Smooth muscle cell (in vitro differentiated cells): ENCODE results near the gene NUDT3. TPM values are rescaled to one million over a fixed set of nuclear protein-coding genes. Genes with fewer than 3 reads are reported as not detected.
"Not testable (repeated sequence)": the region's sequence is repeated elsewhere in the genome, so short reads cannot be mapped to it uniquely, and the experiment has no call there.

Experiments
- DNase-seq: peaks from one replicate; lab custom pipeline; 2025; ENCODE audit not compliant: unreplicated experiment; lab: John Stamatoyannopoulos, UW
- H2AFZ ChIP-seq: fragments of 200-600 bp; sonication (generic); 2 replicates; pipeline ENCODE4 v1.6.0; 2016; ENCODE audit warnings: antibody characterized with exemption, low read depth, mild to moderate bottlenecking
- H3F3A ChIP-seq: fragments of 200-600 bp; sonication (generic); 2 replicates; pipeline ENCODE4 v1.6.0; 2017; ENCODE audit warnings: antibody characterized with exemption, low read depth
- H3K27ac ChIP-seq: fragments of 200-600 bp; sonication (generic); 2 replicates; pipeline ENCODE4 v1.5.1; 2016; ENCODE audit warnings: low read depth, mild to moderate bottlenecking
- H3K27me3 ChIP-seq: fragments of 200-600 bp; sonication (generic); 2 replicates; pipeline ENCODE4 v1.6.1; 2016; ENCODE audit warnings: low read depth, mild to moderate bottlenecking
- H3K36me3 ChIP-seq: fragments of 200-600 bp; sonication (generic); 2 replicates; pipeline ENCODE4 v1.5.1; 2016; ENCODE audit warnings: low read depth
- H3K4me1 ChIP-seq: fragments of 200-600 bp; sonication (generic); 2 replicates; pipeline ENCODE4 v1.5.1; 2016; ENCODE audit warnings: low read depth
- H3K4me2 ChIP-seq: fragments of 200-600 bp; sonication (generic); 2 replicates; pipeline ENCODE4 v1.6.0; 2016; ENCODE audit warnings: mild to moderate bottlenecking
- H3K4me3 ChIP-seq: fragments of 200-600 bp; sonication (generic); 2 replicates; pipeline ENCODE4 v1.5.1; 2016; ENCODE audit warnings: mild to moderate bottlenecking
- H3K79me2 ChIP-seq: fragments of 200-600 bp; sonication (generic); 2 replicates; pipeline ENCODE4 v1.6.0; 2016; ENCODE audit warnings: low read depth, mild to moderate bottlenecking
- H3K9ac ChIP-seq: fragments of 200-600 bp; sonication (generic); 2 replicates; pipeline ENCODE4 v1.6.0; 2016; ENCODE audit warnings: low read depth
- H3K9me3 ChIP-seq: fragments of 200-600 bp; sonication (generic); replicated peaks from 2 replicates; pipeline ENCODE4 v1.5.1; 2016; ENCODE audit warnings: low read depth
- H4K20me1 ChIP-seq: fragments of 200-600 bp; sonication (generic); 2 replicates; pipeline ENCODE4 v1.6.0; 2016; ENCODE audit warnings: low read depth
- CTCF ChIP-seq: fragments of 200-600 bp; sonication (generic); IDR thresholded peaks from 2 replicates; pipeline ENCODE4 v1.5.1; 2017; ENCODE audit warnings: borderline replicate concordance, mild to moderate bottlenecking, antibody characterized with exemption; ENCODE audit not compliant: insufficient read depth, poor library complexity, severe bottlenecking
- WGBS: methylation state at CpG from one replicate; pipeline ENCODE4 v1.1.7; 2016; ENCODE audit warnings: low lambda C conversion rate; 5-methylcytosine and 5-hydroxymethylcytosine counted together
- polyA plus RNA-seq: library from polyadenylated mRNA; unstranded; fragments of >200 nt; fragmentation: Nextera tagmentation; extraction: Ambion mirVana; gene quantifications from 2 replicates; pipeline ENCODE4 v1.2.1, GENCODE V29; 2016
- total RNA-seq: library from RNA; depleted of rRNA; stranded (reverse); fragments of >200 nt; gene quantifications from 2 replicates; pipeline ENCODE4 v1.2.3, GENCODE V29; 2014

The NUDT3 gene
- total and polyA plus RNA-seq, 2 experiments from 2014 or later, result 7.5 to 12.9 TPM

GRCh38 chr6:34247481-34248197 is 144.8 kb downstream of the NUDT3 start:
- no peak overlapping the region for H2AFZ ChIP-seq
- H3K9ac ChIP-seq, result no peak overlapping the region
- no peak for DNase-seq
- no peaks in the 10 kb centered on the region for H3K79me2 ChIP-seq
- no peaks in the 10 kb centered on the region for H3K4me1 ChIP-seq
- H3F3A ChIP-seq, result peaks cover 9% of the 10 kb centered on the region
- no peak overlapping the region for H3K27ac ChIP-seq
- H3K36me3 ChIP-seq, result no peaks in the 10 kb centered on the region
- no peak overlapping the region for H3K4me3 ChIP-seq
- WGBS, result 90% methylated on average over 6 of the region's 6 CpGs
- TF ChIP-seq CTCF, result no peak
- no peaks in the 10 kb centered on the region for H4K20me1 ChIP-seq
- peak overlapping the region; percentile 92 for H3K4me2 ChIP-seq
- no peaks in the 10 kb centered on the region for H3K9me3 ChIP-seq
- no peaks in the 10 kb centered on the region for H3K27me3 ChIP-seq

- Histone ChIP-seq H3K36me3 (no peaks in the 10 kb centered on the region), H3F3A (peaks cover 9% of the 10 kb centered on the region), H2AFZ (no peak overlapping the region), H3K9ac (no peak overlapping the region), H3K4me3 (no peak overlapping the region), H3K27me3 (no peaks in the 10 kb centered on the region), H3K4me2 (no peak overlapping the region), H3K9me3 (no peaks in the 10 kb centered on the region), H3K4me1 (no peaks in the 10 kb centered on the region), H3K79me2 (no peaks in the 10 kb centered on the region), H4K20me1 (no peaks in the 10 kb centered on the region), H3K27ac (no peak overlapping the region)
- TF ChIP-seq CTCF, result peak; percentile 38
- WGBS, result 72% methylated on average over 8 of the region's 8 CpGs
- no peak for DNase-seq
These were observed 145.7 kb downstream of the NUDT3 start for GRCh38 chr6:34246563-34247391.

- DNase-seq, result no peak
- H3K4me2 ChIP-seq, result no peak overlapping the region
- H3K79me2 ChIP-seq, result no peaks in the 10 kb centered on the region
- no peaks in the 10 kb centered on the region for H3K27me3 ChIP-seq
- no peaks in the 10 kb centered on the region for H3K9me3 ChIP-seq
- no peak overlapping the region for H3K9ac ChIP-seq
- no peaks in the 10 kb centered on the region for H3K36me3 ChIP-seq
- no peaks in the 10 kb centered on the region for H4K20me1 ChIP-seq
- WGBS, result 56% methylated on average over 2 of the region's 2 CpGs
- no peak overlapping the region for H3K27ac ChIP-seq
- no peak overlapping the region for H2AFZ ChIP-seq
- H3K4me1 ChIP-seq, result no peaks in the 10 kb centered on the region
- H3F3A ChIP-seq, result peaks cover 9% of the 10 kb centered on the region
- TF ChIP-seq CTCF, result no peak
- H3K4me3 ChIP-seq, result no peak overlapping the region
These were observed 146.3 kb downstream of the NUDT3 start for GRCh38 chr6:34246249-34246562.

- H3K4me3 ChIP-seq, H3K79me2 ChIP-seq, H3F3A ChIP-seq, H3K9me3 ChIP-seq, H3K4me2 ChIP-seq, H2AFZ ChIP-seq, H3K4me1 ChIP-seq, DNase-seq, H3K36me3 ChIP-seq, H4K20me1 ChIP-seq, H3K27ac ChIP-seq, H3K27me3 ChIP-seq, H3K9ac ChIP-seq: not testable (repeated sequence)
- 87% methylated on average over 7 of the region's 7 CpGs for WGBS
These were observed 146.7 kb downstream of the NUDT3 start for GRCh38 chr6:34245761-34246140.

GRCh38 chr6:34245032-34245760 is 147.3 kb downstream of the NUDT3 start:
- not testable (repeated sequence) for DNase-seq, H4K20me1 ChIP-seq, H3K36me3 ChIP-seq, H3K4me1 ChIP-seq, H3K27me3 ChIP-seq, H3K79me2 ChIP-seq, H3F3A ChIP-seq, H2AFZ ChIP-seq, H3K4me3 ChIP-seq, H3K9me3 ChIP-seq, H3K9ac ChIP-seq
- Histone ChIP-seq H3K27ac (peak overlapping the region; percentile 91), H3K4me2 (peak overlapping the region; percentile 37)
- 90% methylated on average over 12 of the region's 13 CpGs for WGBS
